Neural progenitor cell (in vitro differentiated cells): Measurements from ENCODE around the gene FAM78B. TPM values are rescaled to one million over a fixed set of nuclear protein-coding genes. Genes with fewer than 3 reads are reported as not detected.

Source experiments
- DNase-seq: peaks from one replicate; pipeline ENCODE4 v3.0.0-alpha.2; 2016; ENCODE audit warnings: low spot score
- H2AFZ ChIP-seq: fragments of 200-600 bp; sonication (generic); replicated peaks from 2 replicates; pipeline ENCODE4 v1.6.1; 2016; ENCODE audit warnings: antibody characterized with exemption
- H3F3A ChIP-seq: fragments of 200-600 bp; sonication (generic); 2 replicates; pipeline ENCODE4 v1.6.1; 2016; ENCODE audit warnings: antibody characterized with exemption, low read depth
- H3K27ac ChIP-seq: fragments of 200-600 bp; sonication (generic); 2 replicates; pipeline ENCODE4 v1.5.1; 2016; ENCODE audit warnings: mild to moderate bottlenecking
- H3K27me3 ChIP-seq: fragments of 200-600 bp; sonication (generic); 2 replicates; pipeline ENCODE4 v1.6.1; 2016; ENCODE audit warnings: mild to moderate bottlenecking, moderate library complexity
- H3K36me3 ChIP-seq: fragments of 200-600 bp; sonication (generic); 2 replicates; pipeline ENCODE4 v1.5.1; 2016
- H3K4me1 ChIP-seq: fragments of 200-600 bp; sonication (generic); 2 replicates; pipeline ENCODE4 v1.6.1; 2016; ENCODE audit warnings: mixed run types
- H3K4me2 ChIP-seq: fragments of 200-600 bp; sonication (generic); 2 replicates; pipeline ENCODE4 v1.6.1; 2016
- H3K4me3 ChIP-seq: fragments of 200-600 bp; sonication (generic); 2 replicates; pipeline ENCODE4 v1.5.1; 2016
- H3K79me2 ChIP-seq: fragments of 200-600 bp; sonication (generic); 2 replicates; pipeline ENCODE4 v1.6.1; 2016; ENCODE audit warnings: low read depth
- H3K9ac ChIP-seq: fragments of 200-600 bp; sonication (generic); 2 replicates; pipeline ENCODE4 v1.6.1; 2016
- H3K9me3 ChIP-seq: fragments of 200-600 bp; sonication (generic); 2 replicates; pipeline ENCODE4 v1.5.1; 2016; ENCODE audit warnings: low read depth
- H4K20me1 ChIP-seq: fragments of 200-600 bp; sonication (generic); 2 replicates; pipeline ENCODE4 v1.6.1; 2016; ENCODE audit warnings: low read depth
- H3K27ac Mint-ChIP-seq: 3 replicates; pipeline ENCODE4 v1.8.0; 2021; ENCODE audit warnings: mixed read lengths
- H3K27me3 Mint-ChIP-seq: 2 replicates; pipeline ENCODE4 v1.8.0; 2022; ENCODE audit warnings: low read depth, mild to moderate bottlenecking, inconsistent platforms, moderate library complexity, mixed read lengths; ENCODE audit not compliant: insufficient read depth
- H3K36me3 Mint-ChIP-seq: 3 replicates; pipeline ENCODE4 v1.8.0; 2021; ENCODE audit warnings: mixed read lengths
- H3K4me1 Mint-ChIP-seq: 3 replicates; pipeline ENCODE4 v1.8.0; 2021; ENCODE audit warnings: mixed read lengths
- H3K4me3 Mint-ChIP-seq: 3 replicates; pipeline ENCODE4 v1.8.0; 2021; ENCODE audit warnings: mild to moderate bottlenecking, moderate library complexity, mixed read lengths
- H3K9me3 Mint-ChIP-seq: 3 replicates; pipeline ENCODE4 v1.8.0; 2020; ENCODE audit warnings: mixed read lengths
- CTCF ChIP-seq: fragments of 200-600 bp; sonication (generic); IDR thresholded peaks from 2 replicates; pipeline ENCODE4 v1.5.1; 2017; ENCODE audit warnings: antibody characterized with exemption, mild to moderate bottlenecking
- EZH2 ChIP-seq: fragments of 200-600 bp; sonication (generic); IDR thresholded peaks from 2 replicates; pipeline ENCODE4 v1.6.1; 2017; ENCODE audit warnings: antibody characterized with exemption, mild to moderate bottlenecking, moderate library complexity
- EZH2phosphoT487 ChIP-seq: fragments of 200-600 bp; sonication (generic); IDR thresholded peaks from 2 replicates; pipeline ENCODE4 v1.6.1; 2017; ENCODE audit warnings: antibody characterized with exemption
- total RNA-seq: library from RNA; depleted of rRNA; stranded (reverse); fragments of >200 nt; gene quantifications from 2 replicates; pipeline ENCODE4 v1.2.3, GENCODE V29; 2015; ENCODE audit warnings: low replicate concordance

Gene FAM78B
- total RNA-seq, 1 donor from 2014 or later = not detected

- Histone ChIP-seq H3K4me2 (no peak overlapping the region), H4K20me1 (no peaks in the 10 kb centered on the region), H3F3A (no peaks in the 10 kb centered on the region), H3K27ac (no peak overlapping the region), H3K79me2 (no peaks in the 10 kb centered on the region), H3K9ac (no peak overlapping the region), H3K36me3 (no peaks in the 10 kb centered on the region), H3K9me3 (no peaks in the 10 kb centered on the region), H3K27me3 (no peaks in the 10 kb centered on the region), H3K4me3 (no peak overlapping the region), H2AFZ (no peak overlapping the region), H3K4me1 (no peaks in the 10 kb centered on the region)
- H3K36me3 Mint-ChIP-seq = no peaks in the 10 kb centered on the region
- peaks cover 2% of the 10 kb centered on the region for H3K27me3 Mint-ChIP-seq
- no peaks in the 10 kb centered on the region for H3K9me3 Mint-ChIP-seq
- no peak overlapping the region for H3K4me3 Mint-ChIP-seq
- TF ChIP-seq CTCF (no peak), EZH2 (no peak), EZH2phosphoT487 (no peak)
- no peak overlapping the region for H3K27ac Mint-ChIP-seq
- DNase-seq = no peak
- peaks cover 5% of the 10 kb centered on the region for H3K4me1 Mint-ChIP-seq
Observed at GRCh38 chr1:166121010-166121409, 45.8 kb downstream of the FAM78B start.

GRCh38 chr1:166120281-166120680 lies 46.5 kb downstream of the FAM78B start:
- no peaks in the 10 kb centered on the region for H3K27me3 ChIP-seq
- Mint-ChIP-seq H3K27ac (no peak overlapping the region), H3K36me3 (no peaks in the 10 kb centered on the region), H3K4me1 (peaks cover 5% of the 10 kb centered on the region), H3K9me3 (no peaks in the 10 kb centered on the region), H3K27me3 (peaks cover 2% of the 10 kb centered on the region), H3K4me3 (no peak overlapping the region)
- no peak for TF ChIP-seq EZH2phosphoT487
- no peaks in the 10 kb centered on the region for H3K4me1 ChIP-seq
- H3K9me3 ChIP-seq = no peaks in the 10 kb centered on the region
- H4K20me1 ChIP-seq = no peaks in the 10 kb centered on the region
- H3K27ac ChIP-seq = no peak overlapping the region
- H3K9ac ChIP-seq = no peak overlapping the region
- H3F3A ChIP-seq = no peaks in the 10 kb centered on the region
- no peaks in the 10 kb centered on the region for H3K36me3 ChIP-seq
- no peak overlapping the region for H3K4me2 ChIP-seq
- no peaks in the 10 kb centered on the region for H3K79me2 ChIP-seq
- no peak overlapping the region for H2AFZ ChIP-seq
- H3K4me3 ChIP-seq = no peak overlapping the region
- no peak for DNase-seq

- H3K9me3 Mint-ChIP-seq = no peaks in the 10 kb centered on the region
- peaks cover 2% of the 10 kb centered on the region for H3K27me3 Mint-ChIP-seq
- TF ChIP-seq CTCF = no peak
- no peak for TF ChIP-seq EZH2phosphoT487
- no peak for TF ChIP-seq EZH2
- H3K27ac Mint-ChIP-seq = no peak overlapping the region
- H3F3A ChIP-seq = no peaks in the 10 kb centered on the region
- no peaks in the 10 kb centered on the region for H3K4me1 ChIP-seq
- no peaks in the 10 kb centered on the region for H3K36me3 ChIP-seq
- no peak for DNase-seq
- no peaks in the 10 kb centered on the region for H3K36me3 Mint-ChIP-seq
- no peak overlapping the region for H2AFZ ChIP-seq
- no peaks in the 10 kb centered on the region for H3K9me3 ChIP-seq
- H3K4me1 Mint-ChIP-seq = peaks cover 5% of the 10 kb centered on the region
- no peak overlapping the region for H3K27ac ChIP-seq
- no peaks in the 10 kb centered on the region for H3K79me2 ChIP-seq
- H3K4me3 ChIP-seq = no peak overlapping the region
- H4K20me1 ChIP-seq = no peaks in the 10 kb centered on the region
- H3K27me3 ChIP-seq = no peaks in the 10 kb centered on the region
- no peak overlapping the region for H3K4me3 Mint-ChIP-seq
- no peak overlapping the region for H3K4me2 ChIP-seq
- no peak overlapping the region for H3K9ac ChIP-seq
Observed at GRCh38 chr1:166119471-166119965, 47.3 kb downstream of the FAM78B start.

- H2AFZ ChIP-seq = no peak overlapping the region
- no peaks in the 10 kb centered on the region for H3K27me3 ChIP-seq
- H3K79me2 ChIP-seq = no peaks in the 10 kb centered on the region
- Mint-ChIP-seq H3K27ac (no peak overlapping the region), H3K4me3 (no peak overlapping the region), H3K9me3 (no peaks in the 10 kb centered on the region), H3K4me1 (peaks cover 5% of the 10 kb centered on the region), H3K36me3 (no peaks in the 10 kb centered on the region), H3K27me3 (peaks cover 2% of the 10 kb centered on the region)
- no peak overlapping the region for H3K4me3 ChIP-seq
- H3K36me3 ChIP-seq = no peaks in the 10 kb centered on the region
- no peak for TF ChIP-seq CTCF
- no peak for TF ChIP-seq EZH2phosphoT487
- TF ChIP-seq EZH2 = no peak
- H4K20me1 ChIP-seq = no peaks in the 10 kb centered on the region
- DNase-seq = no peak
- H3F3A ChIP-seq = no peaks in the 10 kb centered on the region
- no peaks in the 10 kb centered on the region for H3K9me3 ChIP-seq
- H3K27ac ChIP-seq = no peak overlapping the region
- no peaks in the 10 kb centered on the region for H3K4me1 ChIP-seq
- no peak overlapping the region for H3K9ac ChIP-seq
- no peak overlapping the region for H3K4me2 ChIP-seq
Observed at GRCh38 chr1:166117776-166118175, 49.0 kb downstream of the FAM78B start.
